ENCODE data around the gene FRAS1. TPM values are rescaled to one million over a fixed set of nuclear protein-coding genes. Genes with fewer than 3 reads are reported as not detected.

The FRAS1 gene
- total and polyA plus RNA-seq, 11 donors, result 0.57 to 13.4 (median 3.2) TPM

GRCh38 chr4:78509043-78509442, 451.9 kb downstream of the FRAS1 start:
- DNase-seq (no peak), ATAC-seq (no peak)
- no peaks in the 10 kb centered on the region for H3K9me3 ChIP-seq
- TF ChIP-seq POLR2A (IDR thresholded peaks at IDR 0.05) (no peak), CTCF (IDR thresholded peaks at IDR 0.05) (no peak)
- peaks cover 0 to 5% (median 0%) of the 10 kb centered on the region in 9 donors for H3K36me3 ChIP-seq
- H3K27me3 ChIP-seq, result no peaks in the 10 kb centered on the region
- WGBS, 4 donors, result 74 to 93% (median 84%) methylated on average over 2 of the region's 2 CpGs
- intact Hi-C loops (cut with DNase I), result no loop called here
- H3K4me1 ChIP-seq, result no peaks in the 10 kb centered on the region
- no peak overlapping the region for H3K27ac ChIP-seq
- H3K4me3 ChIP-seq, result no peak overlapping the region

GRCh38 chr4:78510108-78510507, 453.0 kb downstream of the FRAS1 start:
- intact Hi-C loops (cut with DNase I), result loop anchor here in 5 of 10 donors (5.0 to 10.0 kb wide), 3 partner anchors 445 to 515 kb away; partner anchors contain the start of gene FRAS1 (in 2 of the 5)
- Histone ChIP-seq H3K4me3 (no peak overlapping the region), H3K9me3 (no peaks in the 10 kb centered on the region), H3K27ac (no peak overlapping the region), H3K4me1 (no peaks in the 10 kb centered on the region), H3K36me3 (peaks cover 0 to 5% (median 0%) of the 10 kb centered on the region in 9 donors), H3K27me3 (no peaks in the 10 kb centered on the region)
- DNase-seq (no peak), ATAC-seq (no peak)
- 72 to 100% (median 83%) methylated on average over 1 of the region's 1 CpG for WGBS, 4 donors
- TF ChIP-seq CTCF (IDR thresholded peaks at IDR 0.05), result no peak
- TF ChIP-seq POLR2A (IDR thresholded peaks at IDR 0.05), result no peak

GRCh38 chr4:78510681-78511080, 453.6 kb downstream of the FRAS1 start:
- Histone ChIP-seq H3K27ac (no peak overlapping the region), H3K27me3 (no peaks in the 10 kb centered on the region), H3K4me1 (no peaks in the 10 kb centered on the region), H3K36me3 (peaks cover 0 to 5% (median 0%) of the 10 kb centered on the region in 9 donors), H3K4me3 (no peak overlapping the region), H3K9me3 (no peaks in the 10 kb centered on the region)
- WGBS, 4 donors, result 23 to 68% (median 36%) methylated on average over 1 of the region's 1 CpG
- no peak for ATAC-seq
- intact Hi-C loops (cut with DNase I), result loop anchor here in 5 of 10 donors (5.0 to 10.0 kb wide), 3 partner anchors 446 to 516 kb away; partner anchors contain the start of gene FRAS1 (in 2 of the 5)
- no peak for DNase-seq
- TF ChIP-seq CTCF (IDR thresholded peaks at IDR 0.05), result no peak
- no peak for TF ChIP-seq POLR2A (IDR thresholded peaks at IDR 0.05)

GRCh38 chr4:78512357-78512920, 455.3 kb downstream of the FRAS1 start:
- 64 to 72% (median 67%) methylated on average over 3 of the region's 3 CpGs for WGBS, 4 donors
- ATAC-seq (peak in 1 of 4 donors; percentile 54), DNase-seq (no peak)
- TF ChIP-seq CTCF (IDR thresholded peaks at IDR 0.05), result no peak
- TF ChIP-seq POLR2A (IDR thresholded peaks at IDR 0.05), result no peak
- Histone ChIP-seq H3K9me3 (no peaks in the 10 kb centered on the region), H3K4me3 (no peak overlapping the region), H3K36me3 (peaks cover 0 to 5% (median 0%) of the 10 kb centered on the region in 9 donors), H3K27ac (no peak overlapping the region), H3K27me3 (no peaks in the 10 kb centered on the region), H3K4me1 (no peaks in the 10 kb centered on the region)
- intact Hi-C loops (cut with DNase I), result loop anchor here in 5 of 10 donors (2.0 to 10.0 kb wide), 4 partner anchors 448 to 552 kb away; partner anchors contain the start of gene FRAS1 (in 2 of the 5)

All from heart left ventricle (tissue), 16 donors.